Measurements from ENCODE around the gene ARHGEF28. TPM values are rescaled to one million over a fixed set of nuclear protein-coding genes. Genes with fewer than 3 reads are reported as not detected.

The ARHGEF28 gene
- total and polyA plus RNA-seq, 10 of the 15 experiments (the other 5 are each of a cell fraction or from before 2014, with no cell fraction given), result 0.10 to 0.72 (median 0.22) TPM; not detected in 2

DNA sequence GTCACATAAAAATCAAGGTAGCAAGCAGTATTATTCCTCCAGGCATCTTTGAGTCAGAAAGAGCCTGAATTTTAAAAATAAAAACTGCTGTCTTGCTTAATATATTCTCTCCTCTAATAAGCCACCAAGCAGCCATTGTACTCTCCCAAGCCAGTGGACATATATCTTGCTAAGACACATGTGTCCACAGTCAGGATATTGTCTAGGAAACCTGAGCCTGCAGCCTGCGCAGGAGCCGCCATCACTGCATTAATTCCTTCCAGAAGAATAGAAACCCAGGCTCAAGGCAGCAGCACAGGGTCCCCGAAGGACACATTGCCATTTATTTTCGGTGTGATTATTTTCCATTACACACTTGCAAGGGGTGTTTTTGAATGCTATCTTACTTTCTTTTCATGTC is 345.3 kb downstream of the ARHGEF28 start:
- ChIA-PET POLR2A (interaction anchor here (0.7 kb wide), 1 partner anchor 449 kb away, joined by 3 read pairs; no protein-coding TSS in a partner anchor), SMC1A (ENCODE audit: uncharacterized antibody, unreplicated experiment) (no interaction called here), RAD21 (ENCODE audit: unreplicated experiment) (no interaction called here), CTCF (no interaction called here)
- Histone ChIP-seq H3K9me3 (replicated peaks; ENCODE audit: control insufficient read depth, insufficient read depth, low read length) (no peaks in the 10 kb centered on the region; the same call in 2 of the 3 replicates), H3K27ac (ENCODE audit: control insufficient read depth, insufficient read depth) (no peak overlapping the region), H3K36me3 (ENCODE audit: control insufficient read depth in 2 of 2, insufficient read depth in 2 of 2, low read length in 1 of 2) (no peaks in the 10 kb centered on the region), H3K4me2 (ENCODE audit: control insufficient read depth, insufficient read depth) (no peak overlapping the region), H3K4me3 (no peak overlapping the region), H4K20me1 (ENCODE audit: control insufficient read depth, insufficient read depth) (no peaks in the 10 kb centered on the region), H3K27me3 (replicated peaks in 1 of 2; ENCODE audit: control insufficient read depth in 2 of 2, insufficient read depth in 2 of 2, low read length in 1 of 2) (no peaks in the 10 kb centered on the region; a peak in 1 of 4 replicates), H3K4me1 (ENCODE audit: control insufficient read depth, insufficient read depth, low read length) (no peaks in the 10 kb centered on the region), H3K9ac (ENCODE audit: control insufficient read depth, insufficient read depth, low read length) (no peak overlapping the region), H3K79me2 (ENCODE audit: control insufficient read depth, insufficient read depth, low read length) (no peaks in the 10 kb centered on the region), H2AFZ (ENCODE audit: control insufficient read depth, low read depth, low read length) (no peak overlapping the region)
- intact Hi-C loops (cut with micrococcal nuclease; ENCODE audit: unreplicated experiment) (no loop called here), in situ Hi-C loops (cut with MboI) (no loop called here)
- TF ChIP-seq, protein P1, sequence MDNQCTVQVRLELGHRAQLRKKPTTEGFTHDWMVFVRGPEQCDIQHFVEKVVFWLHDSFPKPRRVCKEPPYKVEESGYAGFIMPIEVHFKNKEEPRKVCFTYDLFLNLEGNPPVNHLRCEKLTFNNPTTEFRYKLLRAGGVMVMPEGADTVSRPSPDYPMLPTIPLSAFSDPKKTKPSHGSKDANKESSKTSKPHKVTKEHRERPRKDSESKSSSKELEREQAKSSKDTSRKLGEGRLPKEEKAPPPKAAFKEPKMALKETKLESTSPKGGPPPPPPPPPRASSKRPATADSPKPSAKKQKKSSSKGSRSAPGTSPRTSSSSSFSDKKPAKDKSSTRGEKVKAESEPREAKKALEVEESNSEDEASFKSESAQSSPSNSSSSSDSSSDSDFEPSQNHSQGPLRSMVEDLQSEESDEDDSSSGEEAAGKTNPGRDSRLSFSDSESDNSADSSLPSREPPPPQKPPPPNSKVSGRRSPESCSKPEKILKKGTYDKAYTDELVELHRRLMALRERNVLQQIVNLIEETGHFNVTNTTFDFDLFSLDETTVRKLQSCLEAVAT (IDR thresholded peaks at IDR 0.05), result no peak
- TF ChIP-seq, protein P2, sequence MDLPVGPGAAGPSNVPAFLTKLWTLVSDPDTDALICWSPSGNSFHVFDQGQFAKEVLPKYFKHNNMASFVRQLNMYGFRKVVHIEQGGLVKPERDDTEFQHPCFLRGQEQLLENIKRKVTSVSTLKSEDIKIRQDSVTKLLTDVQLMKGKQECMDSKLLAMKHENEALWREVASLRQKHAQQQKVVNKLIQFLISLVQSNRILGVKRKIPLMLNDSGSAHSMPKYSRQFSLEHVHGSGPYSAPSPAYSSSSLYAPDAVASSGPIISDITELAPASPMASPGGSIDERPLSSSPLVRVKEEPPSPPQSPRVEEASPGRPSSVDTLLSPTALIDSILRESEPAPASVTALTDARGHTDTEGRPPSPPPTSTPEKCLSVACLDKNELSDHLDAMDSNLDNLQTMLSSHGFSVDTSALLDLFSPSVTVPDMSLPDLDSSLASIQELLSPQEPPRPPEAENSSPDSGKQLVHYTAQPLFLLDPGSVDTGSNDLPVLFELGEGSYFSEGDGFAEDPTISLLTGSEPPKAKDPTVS (IDR thresholded peaks at IDR 0.05; ENCODE audit: low read depth, low read length), result no peak
- no peak for DNase-seq (ENCODE audit: low read depth, low spot score)
- no peak for ATAC-seq
- FAIRE-seq, result no peak
- no TSS peak for BruUV-seq (replicated peaks)
- 67% methylated on average over 4 of the region's 4 CpGs for WGBS (ENCODE audit: insufficient coverage, insufficient replicate concordance, low lambda C conversion rate, missing lambda C conversion rate)

DNA sequence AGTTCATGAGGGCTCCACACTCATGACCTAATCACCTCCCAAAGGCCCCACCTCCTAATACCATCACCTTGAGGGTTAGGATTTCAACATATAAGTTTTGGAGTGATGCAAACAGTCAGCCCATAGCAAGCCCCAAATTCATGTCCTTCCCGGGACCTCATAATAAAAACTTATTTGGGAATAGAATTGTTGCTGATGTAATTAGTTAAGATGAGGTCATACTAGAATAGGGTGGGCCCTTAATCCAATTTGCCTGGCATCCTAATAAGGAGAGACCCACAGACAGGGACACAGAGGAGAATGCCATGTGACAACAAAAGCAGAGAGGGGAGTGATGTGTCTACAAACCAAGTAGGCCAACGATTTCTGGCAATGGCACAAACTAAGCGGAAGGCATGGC is 347.1 kb downstream of the ARHGEF28 start:
- ChIA-PET SMC1A (ENCODE audit: uncharacterized antibody, unreplicated experiment) (no interaction called here), RAD21 (ENCODE audit: unreplicated experiment) (no interaction called here), CTCF (no interaction called here), POLR2A (no interaction called here)
- H3K4me2 ChIP-seq (ENCODE audit: control insufficient read depth, insufficient read depth), result no peak overlapping the region
- H3K79me2 ChIP-seq (ENCODE audit: control insufficient read depth, insufficient read depth, low read length), result no peaks in the 10 kb centered on the region
- H4K20me1 ChIP-seq (ENCODE audit: control insufficient read depth, insufficient read depth), result no peaks in the 10 kb centered on the region
- in situ Hi-C loops (cut with MboI), result no loop called here
- 59% methylated on average over 3 of the region's 3 CpGs for WGBS (ENCODE audit: insufficient coverage, insufficient replicate concordance, low lambda C conversion rate, missing lambda C conversion rate)
- no peak for DNase-seq (ENCODE audit: low read depth, low spot score)
- no peak for TF ChIP-seq CEBPB (IDR thresholded peaks at IDR 0.05; ENCODE audit: borderline replicate concordance in 1 of 2, low read depth in 2 of 2, low read length in 2 of 2)
- H3K9me3 ChIP-seq (replicated peaks; ENCODE audit: control insufficient read depth, insufficient read depth, low read length), result no peaks in the 10 kb centered on the region; the same call in 2 of the 3 replicates
- H3K4me3 ChIP-seq, result no peak overlapping the region
- no peaks in the 10 kb centered on the region; a peak in 1 of 4 replicates for H3K27me3 ChIP-seq (replicated peaks in 1 of 2; ENCODE audit: control insufficient read depth in 2 of 2, insufficient read depth in 2 of 2, low read length in 1 of 2)
- no peaks in the 10 kb centered on the region for H3K36me3 ChIP-seq (ENCODE audit: control insufficient read depth in 2 of 2, insufficient read depth in 2 of 2, low read length in 1 of 2)
- H2AFZ ChIP-seq (ENCODE audit: control insufficient read depth, low read depth, low read length), result no peak overlapping the region
- no peak overlapping the region for H3K9ac ChIP-seq (ENCODE audit: control insufficient read depth, insufficient read depth, low read length)
- BruUV-seq (replicated peaks), result no TSS peak
- H3K4me1 ChIP-seq (ENCODE audit: control insufficient read depth, insufficient read depth, low read length), result no peaks in the 10 kb centered on the region
- ATAC-seq, result no peak
- H3K27ac ChIP-seq (ENCODE audit: control insufficient read depth, insufficient read depth), result no peak overlapping the region
- no peak for FAIRE-seq
- intact Hi-C loops (cut with micrococcal nuclease; ENCODE audit: unreplicated experiment), result no loop called here

Measured in GM12878 (cell line).